ENCODE data around the gene VWA8. TPM values are rescaled to one million over a fixed set of nuclear protein-coding genes. Genes with fewer than 3 reads are reported as not detected.

Gene VWA8
- total and polyA plus RNA-seq, 12 donors, result 7.5 to 71.6 (median 54.3) TPM

DNA sequence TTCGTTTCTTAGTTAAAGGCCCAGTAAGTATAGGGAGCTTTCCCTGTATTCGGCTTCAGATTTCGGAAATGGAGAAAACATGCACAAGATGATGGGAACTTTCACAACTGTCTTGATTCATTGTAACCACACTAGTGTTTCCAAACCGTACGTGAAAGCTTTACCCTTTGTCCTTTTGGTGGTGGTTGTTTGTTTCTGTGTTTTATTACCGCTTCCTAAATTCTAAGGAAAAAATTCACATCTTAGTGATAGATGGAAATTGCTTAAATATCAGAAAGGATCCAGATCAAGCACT lies 504 bp upstream of the VWA8 start:
- no peaks in the 10 kb centered on the region for H3K36me3 ChIP-seq
- TF ChIP-seq, protein P1, sequence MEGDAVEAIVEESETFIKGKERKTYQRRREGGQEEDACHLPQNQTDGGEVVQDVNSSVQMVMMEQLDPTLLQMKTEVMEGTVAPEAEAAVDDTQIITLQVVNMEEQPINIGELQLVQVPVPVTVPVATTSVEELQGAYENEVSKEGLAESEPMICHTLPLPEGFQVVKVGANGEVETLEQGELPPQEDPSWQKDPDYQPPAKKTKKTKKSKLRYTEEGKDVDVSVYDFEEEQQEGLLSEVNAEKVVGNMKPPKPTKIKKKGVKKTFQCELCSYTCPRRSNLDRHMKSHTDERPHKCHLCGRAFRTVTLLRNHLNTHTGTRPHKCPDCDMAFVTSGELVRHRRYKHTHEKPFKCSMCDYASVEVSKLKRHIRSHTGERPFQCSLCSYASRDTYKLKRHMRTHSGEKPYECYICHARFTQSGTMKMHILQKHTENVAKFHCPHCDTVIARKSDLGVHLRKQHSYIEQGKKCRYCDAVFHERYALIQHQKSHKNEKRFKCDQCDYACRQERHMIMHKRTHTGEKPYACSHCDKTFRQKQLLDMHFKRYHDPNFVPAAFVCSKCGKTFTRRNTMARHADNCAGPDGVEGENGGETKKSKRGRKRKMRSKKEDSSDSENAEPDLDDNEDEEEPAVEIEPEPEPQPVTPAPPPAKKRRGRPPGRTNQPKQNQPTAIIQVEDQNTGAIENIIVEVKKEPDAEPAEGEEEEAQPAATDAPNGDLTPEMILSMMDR (IDR thresholded peaks at IDR 0.05), result no peak
- 24 to 29% methylated on average over 6 of the region's 6 CpGs for WGBS, 2 donors
- no peaks in the 10 kb centered on the region for H3K9me3 ChIP-seq
- no peaks in the 10 kb centered on the region for H3K27me3 ChIP-seq
- peaks cover 6 to 36% (median 23%) of the 10 kb centered on the region in 9 donors for H3K4me1 ChIP-seq
- DNase-seq, result no peak
- intact Hi-C loops (cut with DNase I), result loop anchor here in 6 of 10 donors (2.0 to 10.0 kb wide), 8 partner anchors 45 to 297 kb away; no protein-coding TSS in a partner anchor
- ATAC-seq, result no peak
- H3K4me3 ChIP-seq, result peak overlapping the region; percentile 39 to 88 (median 82)
- H3K27ac ChIP-seq, result peak overlapping the region; percentile 86 to 94 (median 90)

DNA sequence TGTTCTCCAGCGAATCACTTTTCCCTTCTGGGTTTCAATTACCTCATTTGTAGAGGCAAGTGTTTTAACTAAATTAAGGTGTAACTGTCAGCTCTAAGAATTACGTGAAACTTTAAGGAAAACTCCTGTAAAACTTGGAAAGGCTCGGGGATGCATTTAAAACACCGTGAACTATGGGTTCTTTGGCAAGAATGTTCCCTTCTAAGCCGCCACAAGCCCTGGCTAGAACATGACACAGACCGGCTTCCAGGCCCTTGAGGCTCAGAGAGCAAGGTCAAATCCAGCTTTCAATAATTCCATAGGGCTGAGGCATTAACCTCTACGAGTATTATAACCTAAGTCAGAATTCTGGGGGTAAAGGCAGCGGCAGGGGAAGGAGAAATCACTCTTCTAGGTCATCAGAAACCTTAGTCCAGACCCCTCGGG lies 685 bp downstream of the VWA8 start:
- no peaks in the 10 kb centered on the region for H3K27me3 ChIP-seq
- H3K27ac ChIP-seq, result peak overlapping the region; percentile 86 to 94 (median 90)
- peak overlapping the region; percentile 39 to 88 (median 82) for H3K4me3 ChIP-seq
- no peaks in the 10 kb centered on the region for H3K9me3 ChIP-seq
- TF ChIP-seq, protein P1 (IDR thresholded peaks at IDR 0.05), result no peak
- intact Hi-C loops (cut with DNase I), result loop anchor here in 6 of 10 donors (2.0 to 10.0 kb wide), 8 partner anchors 43 to 295 kb away; no protein-coding TSS in a partner anchor
- ATAC-seq (peak; percentile 32 to 72 (median 66)), DNase-seq (peak in 1 of 2 donors; percentile 14)
- H3K36me3 ChIP-seq, result no peaks in the 10 kb centered on the region
- peaks cover 6 to 38% (median 26%) of the 10 kb centered on the region in 9 donors for H3K4me1 ChIP-seq
- WGBS, 2 donors, result 6 to 7% methylated on average over 9 of the region's 9 CpGs

DNA sequence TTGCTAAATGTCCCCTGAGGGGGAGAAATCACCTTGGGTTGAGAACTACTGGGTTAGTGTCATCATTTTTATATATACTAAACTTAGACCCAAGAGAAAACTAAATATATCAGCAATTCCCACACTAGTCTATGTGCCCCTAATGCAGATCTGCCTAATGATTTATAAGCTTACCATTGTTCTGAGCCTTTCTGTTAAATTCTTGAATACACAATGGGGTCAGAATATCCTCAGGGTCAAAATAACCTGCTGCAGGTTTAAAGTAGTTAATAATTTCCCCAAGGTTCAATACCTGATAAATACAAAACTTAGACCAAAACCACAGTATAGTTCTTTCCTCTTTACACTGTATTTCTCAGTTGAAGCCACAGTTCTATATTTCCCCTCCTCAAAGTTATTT lies 4.6 kb downstream of the VWA8 start:
- H3K4me3 ChIP-seq, result no peak overlapping the region
- TF ChIP-seq, protein P1 (IDR thresholded peaks at IDR 0.05), result no peak
- no peaks in the 10 kb centered on the region for H3K36me3 ChIP-seq
- intact Hi-C loops (cut with DNase I), result no loop called here
- no peaks in the 10 kb centered on the region for H3K9me3 ChIP-seq
- ATAC-seq (no peak), DNase-seq (no peak)
- H3K4me1 ChIP-seq, result peaks cover 6 to 50% (median 29%) of the 10 kb centered on the region in 9 donors
- H3K27me3 ChIP-seq, result no peaks in the 10 kb centered on the region
- peak overlapping the region in 1 of 10 donors; percentile 1 for H3K27ac ChIP-seq

DNA sequence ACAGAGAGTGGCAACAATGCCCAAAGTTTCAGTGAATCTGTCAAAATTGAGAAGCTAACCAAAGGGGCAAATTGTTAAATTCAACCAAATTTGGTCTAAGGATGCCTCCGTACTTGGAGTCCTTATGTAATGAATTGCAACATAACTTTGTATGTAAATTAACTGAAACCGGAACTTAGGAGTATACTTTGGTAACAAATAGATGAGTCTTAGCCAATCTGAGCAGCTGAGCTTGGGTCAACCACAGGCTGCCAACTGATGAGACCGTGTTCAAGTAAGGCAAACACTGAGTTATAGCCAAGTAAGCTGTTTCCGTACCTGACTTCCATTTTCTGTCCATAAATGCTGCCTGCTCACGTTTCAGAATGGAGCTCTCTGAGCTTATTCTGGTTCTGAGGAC lies 5.3 kb downstream of the VWA8 start:
- Histone ChIP-seq H3K27ac (peak overlapping the region in 1 of 10 donors; percentile 1), H3K4me1 (peaks cover 6 to 49% (median 29%) of the 10 kb centered on the region in 9 donors), H3K4me3 (no peak overlapping the region), H3K9me3 (no peaks in the 10 kb centered on the region), H3K27me3 (no peaks in the 10 kb centered on the region), H3K36me3 (no peaks in the 10 kb centered on the region)
- intact Hi-C loops (cut with DNase I), result no loop called here
- TF ChIP-seq, protein P1 (IDR thresholded peaks at IDR 0.05), result no peak
- ATAC-seq (no peak), DNase-seq (no peak)
- 82 to 87% methylated on average over 5 of the region's 5 CpGs for WGBS, 2 donors

Data from heart right ventricle (tissue), 16 donors.